GM23248 (cell line): ENCODE measurements around the gene TBX1. TPM values are rescaled to one million over a fixed set of nuclear protein-coding genes. Genes with fewer than 3 reads are reported as not detected.

Experiments
- DNase-seq: peaks from one replicate; pipeline ENCODE4 v3.0.0-alpha.2; 2015
- H2AFZ ChIP-seq: fragments of 200-600 bp; sonication (generic); 2 replicates; pipeline ENCODE4 v1.6.1; 2016; ENCODE audit warnings: antibody characterized with exemption
- H3F3A ChIP-seq: fragments of 200-600 bp; sonication (generic); 2 replicates; pipeline ENCODE4 v1.6.1; 2016; ENCODE audit warnings: mild to moderate bottlenecking, antibody characterized with exemption, mixed run types; ENCODE audit not compliant: insufficient read depth
- H3K27ac ChIP-seq: fragments of 200-600 bp; sonication (generic); 2 replicates; pipeline ENCODE4 v1.5.1; 2016; ENCODE audit warnings: mild to moderate bottlenecking
- H3K27me3 ChIP-seq: fragments of 200-600 bp; sonication (generic); replicated peaks from 2 replicates; pipeline ENCODE4 v1.6.1; 2016; ENCODE audit warnings: mild to moderate bottlenecking; ENCODE audit not compliant: insufficient read depth
- H3K36me3 ChIP-seq: fragments of 200-600 bp; sonication (generic); 2 replicates; pipeline ENCODE4 v1.6.1; 2016; ENCODE audit warnings: low read depth, mild to moderate bottlenecking
- H3K4me1 ChIP-seq: fragments of 200-600 bp; sonication (generic); 2 replicates; pipeline ENCODE4 v1.6.1; 2016; ENCODE audit warnings: mild to moderate bottlenecking; ENCODE audit not compliant: insufficient read depth
- H3K4me2 ChIP-seq: fragments of 200-600 bp; sonication (generic); one replicate; pipeline ENCODE4 v1.6.1; 2016; ENCODE audit warnings: mild to moderate bottlenecking; ENCODE audit not compliant: unreplicated experiment
- H3K4me3 ChIP-seq: fragments of 200-600 bp; sonication (generic); 2 replicates; pipeline ENCODE4 v1.5.1; 2016; ENCODE audit warnings: mild to moderate bottlenecking
- H3K79me2 ChIP-seq: fragments of 200-600 bp; sonication (generic); 2 replicates; pipeline ENCODE4 v1.6.1; 2016; ENCODE audit warnings: mild to moderate bottlenecking; ENCODE audit not compliant: insufficient read depth
- H3K9ac ChIP-seq: fragments of 200-600 bp; sonication (generic); 2 replicates; pipeline ENCODE4 v1.6.1; 2016; ENCODE audit warnings: mild to moderate bottlenecking
- H3K9me2 ChIP-seq: fragments of 200-600 bp; sonication (generic); 2 replicates; pipeline ENCODE4 v1.6.1; 2016; ENCODE audit warnings: mixed run types, mild to moderate bottlenecking, moderate library complexity; ENCODE audit not compliant: insufficient read depth
- H3K9me3 ChIP-seq: fragments of 200-600 bp; sonication (generic); one replicate; pipeline ENCODE4 v1.6.1; 2017; ENCODE audit warnings: low read depth
- H4K20me1 ChIP-seq: fragments of 200-600 bp; sonication (generic); 2 replicates; pipeline ENCODE4 v1.6.0; 2016; ENCODE audit not compliant: insufficient read depth
- EZH2 ChIP-seq: fragments of 200-600 bp; sonication (generic); IDR thresholded peaks from 2 replicates; pipeline ENCODE4 v1.6.1; 2018; ENCODE audit warnings: antibody characterized with exemption, mild to moderate bottlenecking; ENCODE audit not compliant: insufficient read depth, poor library complexity, severe bottlenecking
- EZH2phosphoT487 ChIP-seq: fragments of 200-600 bp; sonication (generic); IDR thresholded peaks from 2 replicates; pipeline ENCODE4 v1.6.1; 2018; ENCODE audit warnings: antibody characterized with exemption, moderate library complexity, mild to moderate bottlenecking, low read depth; ENCODE audit not compliant: insufficient read depth
- WGBS, 2 experiments: methylation state at CpG; one replicate each; pipeline ENCODE4 v1.1.6; 2015 to 2017; ENCODE audit warnings: low lambda C conversion rate in 2 of 2, low coverage in 1 of 2; ENCODE audit errors: missing lambda C conversion rate in 2 of 2; 5-methylcytosine and 5-hydroxymethylcytosine counted together
- in situ Hi-C: fragments of 300-500 bp; cut with MboI; formaldehyde crosslinking; loops from 2 replicates; pipeline ENCODE4 v1.15.0; 2020
- polyA plus RNA-seq: library from polyadenylated mRNA; unstranded; fragments of >200 nt; fragmentation: Nextera tagmentation; extraction: Ambion mirVana; gene quantifications from 2 replicates; pipeline ENCODE4 v1.2.1, GENCODE V29; 2016
- total RNA-seq: library from RNA; depleted of rRNA; stranded (reverse); fragments of >200 nt; shearing (Covaris generic); gene quantifications from 2 replicates; pipeline ENCODE4 v1.2.3, GENCODE V29; 2014; rRNA removed

TBX1 gene
- total RNA-seq (1.6 and 4.6 TPM in 2 replicates), polyA plus RNA-seq (2.2 and 2.8 TPM in 2 replicates)

DNA sequence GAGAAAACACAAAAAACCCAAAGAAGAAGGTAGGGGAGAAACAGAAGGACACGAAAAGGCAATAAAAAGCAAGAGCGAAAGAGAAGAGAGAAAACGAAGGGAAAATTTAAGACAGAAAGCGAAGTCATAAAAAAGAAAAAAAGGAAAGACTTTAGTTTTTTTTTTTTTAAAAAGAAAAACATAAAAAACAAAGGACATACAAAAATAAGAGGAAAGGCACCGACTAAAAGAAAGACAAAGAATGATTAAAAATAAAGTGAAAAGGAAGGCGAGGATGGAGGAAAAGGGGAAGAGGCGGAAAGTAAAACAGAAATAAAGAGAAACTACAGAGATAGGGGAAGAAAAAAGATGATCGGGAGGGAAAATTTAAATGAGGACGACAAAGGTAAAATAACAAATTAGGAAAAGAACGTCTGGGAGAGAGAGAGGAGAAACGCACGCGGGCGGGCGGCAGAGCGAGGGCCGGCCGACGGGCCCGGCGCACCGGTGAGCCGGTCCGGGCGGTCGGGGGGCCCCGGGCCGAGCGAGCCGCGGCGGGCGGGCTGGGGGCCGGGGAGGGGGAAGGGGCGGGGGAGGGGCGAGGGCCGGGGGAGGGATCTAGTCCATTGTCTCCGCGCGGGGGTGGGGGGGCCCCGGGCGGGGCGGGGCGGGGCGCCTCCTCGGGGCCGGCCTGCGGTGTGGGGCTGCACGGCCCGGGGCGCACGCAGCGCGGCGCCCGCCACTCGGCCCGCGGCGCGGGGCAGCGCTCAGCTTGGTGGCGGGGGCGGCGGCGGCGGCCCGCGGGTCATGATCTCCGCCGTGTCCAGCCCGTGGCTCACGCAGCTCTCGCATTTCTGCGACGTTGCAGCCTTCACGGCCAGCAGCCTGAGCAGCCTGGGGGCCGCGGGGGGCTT lies at the start of gene TBX1:
TSS of gene TBX1 (plus strand) at position 721 of the 893 bp plus-strand sequence. CDS start at position 787, 66 bp downstream.
- no peaks in the 10 kb centered on the region for H3K9me3 ChIP-seq

GRCh38 chr22:19713245-19713644 lies 47.3 kb upstream of the TBX1 start:
- TF ChIP-seq EZH2, result no peak
- TF ChIP-seq EZH2phosphoT487, result no peak
- H3K9me3 ChIP-seq, result no peaks in the 10 kb centered on the region
- no peaks in the 10 kb centered on the region for H3F3A ChIP-seq
- H3K9ac ChIP-seq, result no peak overlapping the region
- no peak overlapping the region for H3K4me3 ChIP-seq
- 94 to 97% methylated on average over 12 to 13 of the region's 13 CpGs for WGBS, 2 experiments
- 0 out of 2 replicates have a peak, but pooled peaks cover 6% of the 10 kb centered on the region for H3K4me1 ChIP-seq
- no peaks in the 10 kb centered on the region for H3K27me3 ChIP-seq
- H3K79me2 ChIP-seq, result no peaks in the 10 kb centered on the region
- no peak overlapping the region for H2AFZ ChIP-seq
- no peaks in the 10 kb centered on the region for H3K36me3 ChIP-seq
- no peak overlapping the region for H3K4me2 ChIP-seq
- no peak for DNase-seq
- in situ Hi-C loops, result no loop called here
- H3K27ac ChIP-seq, result no peak overlapping the region
- H3K9me2 ChIP-seq, result no peaks in the 10 kb centered on the region
- no peaks in the 10 kb centered on the region for H4K20me1 ChIP-seq

More for the DNA sequence above, at the start of gene TBX1:
- WGBS, 2 experiments, result 4 to 9% methylated on average over 15 to 43 of the region's 79 CpGs
- peak within 1 kb of the TSS; percentile 91 for H3K4me2 ChIP-seq
- peak within 1 kb of the TSS; percentile 70 for H3K4me3 ChIP-seq
- H2AFZ ChIP-seq, result peak within 1 kb of the TSS; percentile 72
- in situ Hi-C loops, result no loop called here
- H3K36me3 ChIP-seq, result no peaks in the 10 kb centered on the region
- TF ChIP-seq EZH2phosphoT487 (peak; percentile 65; the same call in 1 of the 2 replicates), EZH2 (peak; percentile 93)
- peak within 1 kb of the TSS; percentile 79 for H3K9ac ChIP-seq
- no peaks in the 10 kb centered on the region for H3K9me2 ChIP-seq
- peak within 1 kb of the TSS; percentile 29 for H3K27ac ChIP-seq
- peaks cover 6% of the 10 kb centered on the region; the same call in 1 of the 2 replicates for H3K4me1 ChIP-seq
- H3K27me3 ChIP-seq, result peaks cover 12% of the 10 kb centered on the region; the same call in 1 of the 2 replicates
- H4K20me1 ChIP-seq, result no peaks in the 10 kb centered on the region
- peaks cover 26% of the 10 kb centered on the region for H3K79me2 ChIP-seq
- 0 out of 2 replicates have a peak, but pooled peaks cover 5% of the 10 kb centered on the region for H3F3A ChIP-seq
- DNase-seq, result peak; percentile 56

DNA sequence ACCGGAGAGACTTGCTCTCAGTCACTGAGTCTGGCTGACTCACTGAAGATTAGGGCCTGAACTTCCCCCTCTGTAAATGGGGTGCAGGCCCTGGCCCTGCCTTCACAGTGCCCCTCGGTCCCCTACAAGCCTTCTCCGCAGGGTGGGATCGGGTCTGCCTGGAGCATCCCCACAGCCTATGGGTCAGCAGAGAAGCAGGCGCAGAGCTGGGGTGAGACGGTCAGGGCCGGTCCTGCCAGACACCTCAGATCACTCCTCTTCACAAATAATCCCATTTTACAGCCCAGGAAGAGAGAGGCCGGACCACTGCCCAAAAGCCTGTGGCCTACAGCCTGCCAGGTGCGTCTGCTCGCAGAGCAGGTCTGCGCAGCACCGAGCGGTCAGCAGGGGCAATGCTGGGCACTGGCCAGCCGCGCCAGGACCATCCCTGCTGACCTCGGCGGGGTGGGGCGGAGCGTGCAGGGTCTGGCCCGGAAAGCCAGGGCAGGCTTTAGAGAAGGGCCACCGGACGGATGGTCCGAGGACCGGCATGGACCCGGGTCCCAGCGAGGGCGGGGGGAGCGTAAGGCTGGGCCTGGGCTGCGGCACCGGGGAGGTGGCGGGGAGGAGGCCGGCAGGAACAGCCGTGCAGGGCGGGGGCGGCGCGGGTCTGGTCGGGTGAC lies 46.8 kb upstream of the TBX1 start:
- Histone ChIP-seq H2AFZ (peak overlapping the region; percentile 61), H3K79me2 (no peaks in the 10 kb centered on the region), H3K36me3 (no peaks in the 10 kb centered on the region), H4K20me1 (no peaks in the 10 kb centered on the region), H3K4me2 (peak overlapping the region; percentile 39), H3K27ac (no peak overlapping the region), H3K9me3 (no peaks in the 10 kb centered on the region), H3K9me2 (no peaks in the 10 kb centered on the region), H3K4me3 (peak overlapping the region; percentile 36), H3K27me3 (no peaks in the 10 kb centered on the region), H3K9ac (no peak overlapping the region; the same call in 1 of the 2 replicates), H3K4me1 (0 out of 2 replicates have a peak, but pooled peaks cover 6% of the 10 kb centered on the region), H3F3A (no peaks in the 10 kb centered on the region)
- peak; percentile 47 for DNase-seq
- no peak for TF ChIP-seq EZH2phosphoT487
- TF ChIP-seq EZH2, result no peak
- 35 to 52% methylated on average over 21 to 33 of the region's 38 CpGs for WGBS, 2 experiments
- in situ Hi-C loops, result no loop called here
